HG02981 (cell line): ENCODE results near the gene CATSPERB.
"Not testable (repeated sequence)": the region's sequence is repeated elsewhere in the genome, so short reads cannot be mapped to it uniquely, and the experiment has no call there.

Experiments
- ATAC-seq: cut with Tn5 transposase; IDR thresholded peaks from one replicate; pipeline ENCODE4 v1.9.1; 2021; ENCODE audit warnings: mild to moderate bottlenecking, moderate library complexity; ENCODE audit not compliant: unreplicated experiment

CATSPERB gene

GRCh38 chr14:91677687-91678086, 54.2 kb downstream of the CATSPERB start:
- not testable (repeated sequence) for ATAC-seq

GRCh38 chr14:91674911-91675310, 57.0 kb downstream of the CATSPERB start:
- ATAC-seq: no peak

DNA sequence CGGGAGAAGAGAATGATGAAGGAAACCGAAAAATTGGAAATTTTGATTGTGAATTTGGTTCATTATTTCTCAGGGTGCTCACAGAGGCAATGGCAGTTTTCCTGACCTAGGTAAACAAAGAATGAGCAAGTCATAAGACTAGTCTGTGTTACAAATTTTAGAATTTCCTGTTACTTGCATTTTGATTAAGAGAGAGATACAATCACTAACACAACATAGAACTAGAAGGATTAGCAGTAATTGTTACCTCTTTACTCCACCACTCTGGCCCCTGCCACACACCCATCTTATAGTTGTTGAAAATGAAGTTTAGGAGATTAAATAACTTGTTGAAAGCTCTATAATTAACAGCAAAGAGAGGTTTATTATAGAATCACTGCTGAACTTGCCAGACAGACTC, 62.0 kb downstream of the CATSPERB start:
- ATAC-seq: no peak

DNA sequence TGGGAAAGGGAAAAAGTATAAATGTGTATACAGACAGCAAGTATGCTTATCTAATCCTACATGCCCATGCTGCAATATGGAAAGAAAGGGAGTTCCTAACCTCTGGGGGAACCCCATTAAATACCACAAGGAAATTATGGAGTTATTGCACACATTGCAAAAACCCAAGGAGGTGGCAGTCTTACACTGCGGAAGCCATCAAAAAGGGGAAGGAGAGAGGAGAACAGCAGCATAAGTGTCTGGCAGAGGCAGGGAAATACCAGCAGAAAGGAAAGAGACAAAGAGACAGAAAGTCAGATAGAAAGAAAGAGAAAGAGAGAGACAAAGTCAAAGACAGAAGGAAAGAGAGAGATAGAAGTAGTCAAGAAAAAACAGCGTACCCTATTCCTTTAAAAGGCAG, 64.8 kb downstream of the CATSPERB start:
- ATAC-seq: not testable (repeated sequence)

- no peak for ATAC-seq
Measured at GRCh38 chr14:91660790-91661189, 71.1 kb downstream of the CATSPERB start.

DNA sequence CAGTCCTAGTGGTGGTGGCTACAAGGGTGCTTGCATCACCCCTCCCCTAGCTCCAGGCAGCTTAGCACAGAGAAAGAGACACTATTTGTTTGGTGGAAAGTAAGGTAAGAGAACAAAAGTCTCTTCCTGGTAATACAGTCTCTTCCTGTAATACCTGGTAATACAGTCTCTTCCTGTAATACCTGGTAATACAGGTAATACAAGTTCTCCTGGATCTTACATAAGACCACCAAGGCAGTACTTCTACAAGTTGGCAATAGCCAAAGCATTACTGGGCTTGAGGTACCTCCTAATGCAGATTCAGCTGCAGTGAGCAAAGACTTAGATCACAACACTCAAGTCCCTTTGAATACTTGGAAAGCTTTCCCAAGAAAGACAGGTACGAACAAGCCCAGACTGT, 77.0 kb downstream of the CATSPERB start:
- no peak for ATAC-seq

- ATAC-seq: no peak
Measured at GRCh38 chr14:91653451-91653850, 78.4 kb downstream of the CATSPERB start.

GRCh38 chr14:91649930-91650329, 82.0 kb downstream of the CATSPERB start:
- ATAC-seq: no peak

DNA sequence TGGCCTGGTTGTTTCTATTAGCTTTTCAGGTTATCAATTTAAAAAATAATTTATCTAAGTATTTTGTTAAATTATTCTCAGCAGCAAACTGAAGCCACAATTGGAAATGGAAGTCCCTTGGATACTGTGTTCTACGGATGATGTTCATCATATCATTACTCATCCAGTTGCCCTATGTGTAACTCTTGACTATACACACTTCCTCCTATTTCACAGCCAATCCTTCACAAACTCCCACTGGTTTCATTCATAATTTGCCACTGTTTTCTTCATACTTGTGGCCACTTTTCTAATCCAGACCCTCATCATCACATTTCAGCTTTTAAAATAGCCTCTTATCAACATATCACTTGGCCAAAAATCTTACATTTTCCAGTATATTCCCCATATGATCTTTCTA, 84.0 kb downstream of the CATSPERB start:
- ATAC-seq: no peak

GRCh38 chr14:91636604-91637003, 95.3 kb downstream of the CATSPERB start:
- ATAC-seq: no peak

GRCh38 chr14:91624757-91625156, 107.1 kb downstream of the CATSPERB start:
- ATAC-seq: no peak

- ATAC-seq: no peak
Measured at GRCh38 chr14:91614187-91614586, 117.7 kb downstream of the CATSPERB start.

- no peak for ATAC-seq
Measured at GRCh38 chr14:91613459-91614112, 118.3 kb downstream of the CATSPERB start.

GRCh38 chr14:91611528-91611927, 120.4 kb downstream of the CATSPERB start:
- no peak for ATAC-seq

DNA sequence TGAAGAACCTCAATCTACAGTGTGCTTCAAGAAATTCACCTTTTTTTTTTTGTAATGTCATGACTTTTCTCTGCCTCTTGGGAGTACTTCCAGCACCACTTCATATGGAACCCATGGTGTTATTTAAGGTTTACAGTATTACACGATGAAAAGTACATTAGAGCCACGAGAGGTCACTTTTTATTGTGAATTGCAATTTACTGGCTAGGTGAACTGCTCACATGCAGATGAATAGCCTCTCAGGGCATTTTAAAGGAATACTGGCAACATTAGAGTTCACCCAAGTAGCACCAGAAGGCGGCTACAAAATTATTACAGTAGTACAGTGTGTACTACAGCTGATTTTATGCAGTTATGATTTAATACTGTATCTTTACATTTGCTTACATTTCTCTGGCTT, 122.7 kb downstream of the CATSPERB start:
- ATAC-seq: no peak

GRCh38 chr14:91607322-91608047, 124.4 kb downstream of the CATSPERB start:
- no peak for ATAC-seq

DNA sequence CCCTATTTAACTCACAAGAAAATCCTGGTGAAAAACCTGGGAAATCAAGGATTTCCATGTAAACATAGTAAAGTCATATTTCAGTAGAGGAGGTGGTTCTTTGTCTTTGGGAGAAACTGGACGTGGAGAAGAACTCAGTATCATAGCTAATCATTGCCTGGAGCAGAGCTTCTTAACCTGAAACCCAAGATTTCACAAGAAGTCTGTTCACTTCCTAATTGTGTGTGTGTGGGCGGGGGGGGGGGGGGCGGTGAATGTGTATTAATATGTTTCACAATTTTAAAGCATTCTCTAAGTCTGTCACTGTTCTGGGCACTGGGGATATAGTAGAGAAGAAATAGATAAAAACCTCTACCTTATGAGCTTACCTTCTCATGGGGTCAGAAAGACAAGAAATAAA, 125.0 kb downstream of the CATSPERB start:
- no peak for ATAC-seq

- not testable (repeated sequence) for ATAC-seq
Measured at GRCh38 chr14:91604611-91605010, 127.3 kb downstream of the CATSPERB start.

- no peak for ATAC-seq
Measured at GRCh38 chr14:91599994-91600393, 131.9 kb downstream of the CATSPERB start.

- ATAC-seq: no peak
Measured at GRCh38 chr14:91595736-91596135, 136.2 kb downstream of the CATSPERB start.

GRCh38 chr14:91593957-91594356, 137.9 kb downstream of the CATSPERB start:
- not testable (repeated sequence) for ATAC-seq

- no peak for ATAC-seq
Measured at GRCh38 chr14:91586410-91586809, 145.5 kb downstream of the CATSPERB start.

- no peak for ATAC-seq
Measured at GRCh38 chr14:91585856-91586255, 146.0 kb downstream of the CATSPERB start.
